K562 (cell line): ENCODE measurements around the gene CHMP2A. TPM values are rescaled to one million over a fixed set of nuclear protein-coding genes. Genes with fewer than 3 reads are reported as not detected.

Experiments used
- ARID3A ChIP-seq: IDR thresholded peaks from 2 replicates; pipeline ENCODE4 v1.6.1; 2012; ENCODE audit warnings: low read depth, low read length, improper control_type of control experiment, borderline replicate concordance
- FIP1L1 ChIP-seq: fragments of 200-400 bp; formaldehyde crosslinking; IDR thresholded peaks from 2 replicates; pipeline ENCODE4 v1.6.1; 2018; ENCODE audit warnings: mild to moderate bottlenecking, low read depth, low read length; ENCODE audit not compliant: poor library complexity, severe bottlenecking
- HES1 ChIP-seq: fragments of 450-650 bp; IDR thresholded peaks from 2 replicates; pipeline ENCODE4 v1.6.1; 2016; ENCODE audit warnings: low read depth, mild to moderate bottlenecking, moderate library complexity
- HMBOX1 ChIP-seq: sonication (generic); IDR thresholded peaks from 2 replicates; pipeline ENCODE4 v1.6.1; 2016
- IRF9 ChIP-seq: fragments of 450-650 bp; IDR thresholded peaks from 2 replicates; pipeline ENCODE4 v1.6.1; 2016; ENCODE audit warnings: missing biosample characterization, missing genetic modification characterization
- MIER1 ChIP-seq: fragments of 450-650 bp; IDR thresholded peaks from 2 replicates; pipeline ENCODE4 v1.6.1; 2016; ENCODE audit warnings: antibody characterized with exemption, mild to moderate bottlenecking, low read depth
- POU5F1 ChIP-seq: fragments of 150-350 bp; IDR thresholded peaks from 2 replicates; pipeline ENCODE4 v1.6.1; 2014; ENCODE audit warnings: borderline replicate concordance, low read length, low read depth, mild to moderate bottlenecking; ENCODE audit not compliant: partially characterized antibody
- SRSF3 ChIP-seq: fragments of 200-400 bp; formaldehyde crosslinking; IDR thresholded peaks from 2 replicates; pipeline ENCODE4 v1.6.1; 2016; ENCODE audit warnings: mild to moderate bottlenecking, low read length, moderate library complexity; ENCODE audit not compliant: insufficient read depth
- TAL1 ChIP-seq: fragments of 450-650 bp; IDR thresholded peaks from 2 replicates; pipeline ENCODE4 v1.6.1; 2016; ENCODE audit warnings: mild to moderate bottlenecking
- TEAD4 ChIP-seq, 2 experiments: sonication (generic) in 1 of 2; formaldehyde crosslinking in 1 of 2; IDR thresholded peaks; 2 replicates each; pipeline versions ENCODE4 v1.6.1 to v1.8.0; 2012 to 2022; ENCODE audit warnings: borderline replicate concordance in 1 of 2, inconsistent platforms in 1 of 2, low read length in 1 of 2, mild to moderate bottlenecking in 1 of 2, missing genetic modification reagents in 1 of 2
- UBTF ChIP-seq, 2 experiments: IDR thresholded peaks; 2 replicates each; pipeline ENCODE4 v1.6.1; 2012; ENCODE audit warnings: improper control_type of control experiment in 2 of 2, low read depth in 2 of 2, low read length in 2 of 2, borderline replicate concordance in 1 of 2
- ZNF584 ChIP-seq: fragments of 200-800 bp; sonication (Bioruptor generic); IDR thresholded peaks from 2 replicates; pipeline ENCODE4 v1.6.1; 2016; ENCODE audit warnings: low read depth, mild to moderate bottlenecking, missing genetic modification characterization, missing compliant biosample characterization
- polyA plus RNA-seq, 8 experiments: library from polyadenylated mRNA; depleted of rRNA in 4 of 8; stranded (reverse) in 5 of 8; unstranded in 3 of 8; fragments of >200 nt; fragmentation: Nextera tagmentation in 2 of 8; fragmentation: Illumina TruSeq in 1 of 8; extraction: Ambion mirVana in 2 of 8; extraction: Trizol in 1 of 8; gene quantifications; 2 replicates each; pipeline versions ENCODE4 v1.2.1 to v1.2.3, GENCODE V29; 2011 to 2014; ENCODE audit warnings: inconsistent platforms in 1 of 8, missing spikeins in 1 of 8
- total RNA-seq, 7 experiments: library from RNA; depleted of rRNA in 6 of 7; stranded (reverse); fragments of >200 nt in 6 of 7; fragmentation: Illumina TruSeq in 2 of 7; extraction: Trizol in 2 of 7; gene quantifications; 2 replicates each; pipeline versions ENCODE4 v1.2.1 to v1.2.3, GENCODE V29; 2011 to 2021; ENCODE audit warnings: low replicate concordance in 1 of 7
- TF ChIP-seq, protein P1 (sequence below), 2 experiments: fragments of 450-650 bp; IDR thresholded peaks; 2 replicates each; pipeline ENCODE4 v1.6.1; 2016

Gene CHMP2A
- total and polyA plus RNA-seq, 9 of the 15 experiments (the other 6 are each of a cell fraction or from before 2014, with no cell fraction given) = 57.6 to 159 (median 87.2) TPM

GRCh38 chr19:58559275-58560006, 4.5 kb upstream of the CHMP2A start (continued):
- no peak for TF ChIP-seq IRF9 (tag)
- no peak; the same call in 1 of the 2 replicates for TF ChIP-seq TEAD4 (IDR thresholded peaks at IDR 0.05; ENCODE audit: low read length)
- TF ChIP-seq TEAD4 (CRISPR knock-in tag; IDR thresholded peaks at IDR 0.05; ENCODE audit: borderline replicate concordance) = no peak
- no peak for TF ChIP-seq HMBOX1
- TF ChIP-seq ZNF584 (CRISPR knock-in tag) = peak; percentile 54
- TF ChIP-seq TAL1 = no peak
- TF ChIP-seq, protein P1, sequence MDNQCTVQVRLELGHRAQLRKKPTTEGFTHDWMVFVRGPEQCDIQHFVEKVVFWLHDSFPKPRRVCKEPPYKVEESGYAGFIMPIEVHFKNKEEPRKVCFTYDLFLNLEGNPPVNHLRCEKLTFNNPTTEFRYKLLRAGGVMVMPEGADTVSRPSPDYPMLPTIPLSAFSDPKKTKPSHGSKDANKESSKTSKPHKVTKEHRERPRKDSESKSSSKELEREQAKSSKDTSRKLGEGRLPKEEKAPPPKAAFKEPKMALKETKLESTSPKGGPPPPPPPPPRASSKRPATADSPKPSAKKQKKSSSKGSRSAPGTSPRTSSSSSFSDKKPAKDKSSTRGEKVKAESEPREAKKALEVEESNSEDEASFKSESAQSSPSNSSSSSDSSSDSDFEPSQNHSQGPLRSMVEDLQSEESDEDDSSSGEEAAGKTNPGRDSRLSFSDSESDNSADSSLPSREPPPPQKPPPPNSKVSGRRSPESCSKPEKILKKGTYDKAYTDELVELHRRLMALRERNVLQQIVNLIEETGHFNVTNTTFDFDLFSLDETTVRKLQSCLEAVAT (IDR thresholded peaks at IDR 0.05) = peak in 1 of 2 experiments; percentile 82; a peak in 2 of 4 replicates
- TF ChIP-seq HES1 = peak; percentile 28; the same call in 1 of the 2 replicates
- TF ChIP-seq ARID3A = no peak
- TF ChIP-seq POU5F1 = no peak
- TF ChIP-seq SRSF3 = no peak
- TF ChIP-seq FIP1L1 = no peak
- no peak for TF ChIP-seq UBTF (IDR thresholded peaks at IDR 0.05; ENCODE audit: borderline replicate concordance in 1 of 2, low read depth in 2 of 2, low read length in 2 of 2)
- TF ChIP-seq MIER1 = 0 out of 2 replicates have a peak, but pooled peaks have one; percentile 6
